ENCODE results near the gene SLC35E2B.
"Not testable (repeated sequence)": the region's sequence is repeated elsewhere in the genome, so short reads cannot be mapped to it uniquely, and the experiment has no call there.

SLC35E2B gene

DNA sequence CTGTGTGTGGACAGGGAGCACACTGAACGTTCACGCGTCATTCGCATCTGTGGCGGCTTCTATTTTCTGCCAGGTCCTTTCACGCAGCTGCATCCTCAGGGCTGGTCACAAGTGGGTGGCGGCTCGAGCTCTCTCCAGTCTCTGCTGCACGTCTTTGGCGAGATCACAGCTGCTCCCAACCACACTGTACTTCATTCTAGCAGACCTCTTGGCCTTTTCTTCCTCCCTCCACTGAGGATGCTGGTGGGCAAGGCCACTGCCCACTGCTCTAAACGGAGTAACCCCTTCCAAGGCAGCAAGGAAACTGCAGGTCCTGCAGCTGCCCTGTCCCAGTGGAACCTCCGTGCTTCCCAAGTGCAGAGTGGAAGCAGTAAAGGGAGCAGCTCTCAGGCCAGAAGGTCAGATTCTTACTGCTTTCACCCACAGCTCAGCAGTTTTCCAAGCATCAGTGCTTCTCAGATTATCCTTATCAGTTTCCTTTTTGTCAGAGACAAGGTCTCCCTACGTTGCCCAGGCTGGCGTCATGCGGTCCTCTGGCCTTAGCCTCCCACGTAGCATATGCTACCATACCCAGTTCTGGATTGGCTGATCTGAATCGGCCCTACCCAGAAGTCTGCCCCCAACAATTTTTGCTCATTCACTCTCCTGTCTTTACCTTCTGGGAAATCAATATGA, 44.9 kb downstream of the SLC35E2B start:
- H4K20me1 ChIP-seq (ENCODE audit: insufficient read depth, low read length) = not testable (repeated sequence)
- peaks cover 44% of the 10 kb centered on the region for H3K36me3 ChIP-seq (ENCODE audit: insufficient read depth, low read length)

DNA sequence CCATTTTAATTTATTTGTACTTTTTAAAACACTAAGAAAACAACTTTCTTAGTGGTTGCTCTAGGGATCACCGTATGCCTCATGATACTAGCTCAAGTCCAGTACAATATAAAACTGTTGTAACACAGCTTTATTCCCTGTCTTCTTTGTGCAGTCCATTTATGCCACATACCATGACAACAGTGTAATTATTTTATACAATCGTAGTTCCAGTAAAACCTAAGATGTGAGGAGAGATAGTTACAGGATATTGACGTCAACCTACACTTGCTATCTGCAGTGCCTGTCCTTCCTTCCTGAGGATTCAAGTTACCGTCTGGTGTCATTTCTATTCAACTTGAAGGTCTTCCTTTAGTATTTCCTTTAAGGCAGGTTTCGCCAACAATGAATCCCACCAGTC, 46.3 kb downstream of the SLC35E2B start:
- not testable (repeated sequence) for H3K9me3 ChIP-seq (ENCODE audit: low read length); H4K20me1 ChIP-seq (ENCODE audit: insufficient read depth, low read length); H3K4me2 ChIP-seq (ENCODE audit: low read length); H3K79me2 ChIP-seq (ENCODE audit: insufficient read depth, low read length); H3K4me3 ChIP-seq (ENCODE audit: low read depth, low read length, poor library complexity, severe bottlenecking); H3F3A ChIP-seq (ENCODE audit: insufficient read depth, low read length); H3K27me3 ChIP-seq (ENCODE audit: insufficient read depth, low read length); H3K9me2 ChIP-seq (ENCODE audit: low read depth, low read length); H3K9ac ChIP-seq (ENCODE audit: low read length); H3K27ac ChIP-seq (ENCODE audit: low read depth, low read length, poor library complexity, severe bottlenecking); H3K4me1 ChIP-seq (ENCODE audit: insufficient read depth, low read length, severe bottlenecking); H2AFZ ChIP-seq (ENCODE audit: low read length)
- H3K36me3 ChIP-seq (ENCODE audit: insufficient read depth, low read length) = peaks cover 31% of the 10 kb centered on the region

More for the DNA sequence above, 44.9 kb downstream of the SLC35E2B start:
- H3K4me2 ChIP-seq (ENCODE audit: low read length); H3K4me3 ChIP-seq (ENCODE audit: low read depth, low read length, poor library complexity, severe bottlenecking); H2AFZ ChIP-seq (ENCODE audit: low read length); H3K9ac ChIP-seq (ENCODE audit: low read length); H3K27ac ChIP-seq (ENCODE audit: low read depth, low read length, poor library complexity, severe bottlenecking); H3K79me2 ChIP-seq (ENCODE audit: insufficient read depth, low read length); H3F3A ChIP-seq (ENCODE audit: insufficient read depth, low read length); H3K27me3 ChIP-seq (ENCODE audit: insufficient read depth, low read length); H3K9me2 ChIP-seq (ENCODE audit: low read depth, low read length); H3K9me3 ChIP-seq (ENCODE audit: low read length); H3K4me1 ChIP-seq (ENCODE audit: insufficient read depth, low read length, severe bottlenecking): not testable (repeated sequence)

DNA sequence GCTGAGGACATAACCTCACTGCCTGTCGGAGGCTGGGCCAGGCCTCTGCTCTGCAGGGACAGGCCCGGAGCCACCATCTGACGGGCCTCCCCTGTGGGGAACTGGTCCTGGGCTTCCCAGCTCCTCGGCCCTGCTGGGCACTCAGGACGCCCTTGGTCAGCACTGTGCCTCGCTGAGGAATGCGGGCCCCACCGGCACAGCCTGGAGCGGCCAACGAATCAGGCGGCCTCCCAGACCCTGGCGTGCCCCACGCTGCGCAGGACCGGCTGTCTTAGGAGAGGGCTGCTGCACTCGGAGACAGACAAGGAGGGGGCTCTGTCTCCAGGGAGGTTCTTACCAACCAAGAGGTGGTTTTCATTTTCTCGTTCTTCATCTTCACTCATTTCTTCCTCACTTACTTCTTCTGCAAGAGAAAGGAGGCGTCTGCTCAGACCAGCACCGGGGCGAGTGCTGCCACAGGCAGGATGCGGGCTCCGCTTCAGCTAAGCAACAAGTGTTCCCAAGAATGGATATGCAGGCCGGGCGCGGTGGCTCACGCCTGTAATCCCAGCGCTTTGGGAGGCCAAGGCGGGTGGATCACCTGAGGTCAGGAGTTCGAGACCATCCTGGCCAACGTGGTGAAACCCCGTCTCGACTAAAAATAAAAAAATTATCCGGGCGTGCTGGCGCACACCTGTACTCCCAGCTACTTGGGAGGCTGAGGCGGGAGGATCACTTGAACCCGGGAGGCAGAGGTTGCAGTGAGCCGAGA, 51.7 kb downstream of the SLC35E2B start:
- not testable (repeated sequence) for H3K27ac ChIP-seq (ENCODE audit: low read depth, low read length, poor library complexity, severe bottlenecking); H3K9me2 ChIP-seq (ENCODE audit: low read depth, low read length); H3K9ac ChIP-seq (ENCODE audit: low read length); H3K27me3 ChIP-seq (ENCODE audit: insufficient read depth, low read length); H3K4me2 ChIP-seq (ENCODE audit: low read length); H2AFZ ChIP-seq (ENCODE audit: low read length); H3K79me2 ChIP-seq (ENCODE audit: insufficient read depth, low read length); H4K20me1 ChIP-seq (ENCODE audit: insufficient read depth, low read length); H3K4me3 ChIP-seq (ENCODE audit: low read depth, low read length, poor library complexity, severe bottlenecking); H3K36me3 ChIP-seq (ENCODE audit: insufficient read depth, low read length); H3K9me3 ChIP-seq (ENCODE audit: low read length); H3F3A ChIP-seq (ENCODE audit: insufficient read depth, low read length); H3K4me1 ChIP-seq (ENCODE audit: insufficient read depth, low read length, severe bottlenecking)

DNA sequence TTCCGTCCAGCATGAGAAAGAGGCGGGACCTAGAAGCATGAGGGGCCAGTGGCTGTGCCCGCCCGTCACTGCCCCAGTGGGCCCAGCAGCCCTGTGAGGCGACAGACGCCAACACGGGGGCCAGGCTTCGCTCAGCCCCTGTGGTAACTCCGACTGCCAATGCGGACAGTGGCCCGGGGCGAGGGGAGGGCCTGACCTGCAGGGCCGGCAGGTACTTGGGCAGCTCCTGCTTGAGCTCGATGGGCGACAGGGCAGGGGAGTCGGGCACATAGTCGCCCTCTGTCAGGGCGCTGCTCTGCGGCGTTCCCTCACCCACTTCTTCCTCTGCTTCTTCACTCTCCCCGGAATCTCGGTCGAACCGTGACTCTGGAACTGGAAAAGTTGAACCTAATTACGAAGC, 52.5 kb downstream of the SLC35E2B start:
- not testable (repeated sequence) for H2AFZ ChIP-seq (ENCODE audit: low read length); H4K20me1 ChIP-seq (ENCODE audit: insufficient read depth, low read length); H3K9me3 ChIP-seq (ENCODE audit: low read length); H3K27ac ChIP-seq (ENCODE audit: low read depth, low read length, poor library complexity, severe bottlenecking); H3K27me3 ChIP-seq (ENCODE audit: insufficient read depth, low read length); H3K4me3 ChIP-seq (ENCODE audit: low read depth, low read length, poor library complexity, severe bottlenecking); H3K4me2 ChIP-seq (ENCODE audit: low read length); H3K36me3 ChIP-seq (ENCODE audit: insufficient read depth, low read length); H3K9me2 ChIP-seq (ENCODE audit: low read depth, low read length); H3F3A ChIP-seq (ENCODE audit: insufficient read depth, low read length); H3K4me1 ChIP-seq (ENCODE audit: insufficient read depth, low read length, severe bottlenecking); H3K9ac ChIP-seq (ENCODE audit: low read length); H3K79me2 ChIP-seq (ENCODE audit: insufficient read depth, low read length)

DNA sequence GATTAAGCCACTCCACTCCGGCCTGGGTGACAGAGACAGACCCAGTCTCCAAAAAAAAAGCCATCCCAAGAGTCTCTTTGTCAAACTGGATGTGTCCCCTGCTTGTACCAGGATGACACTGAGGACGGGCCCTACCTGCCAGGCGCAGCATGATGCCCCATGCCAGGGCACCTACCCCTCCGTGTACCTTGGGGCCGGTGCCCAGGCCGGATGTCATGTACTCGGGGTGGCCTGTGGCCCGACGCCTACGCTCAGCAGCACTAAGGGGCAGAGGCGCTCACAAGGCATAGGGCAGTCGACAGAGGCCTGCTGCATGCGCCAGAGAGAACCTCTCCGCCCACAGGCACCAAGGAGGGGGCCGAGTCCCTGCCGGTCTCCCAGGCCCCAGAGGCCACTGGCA, 53.2 kb downstream of the SLC35E2B start:
- not testable (repeated sequence) for H3K36me3 ChIP-seq (ENCODE audit: insufficient read depth, low read length); H3K27me3 ChIP-seq (ENCODE audit: insufficient read depth, low read length); H3F3A ChIP-seq (ENCODE audit: insufficient read depth, low read length); H3K4me3 ChIP-seq (ENCODE audit: low read depth, low read length, poor library complexity, severe bottlenecking); H3K9me3 ChIP-seq (ENCODE audit: low read length); H3K4me1 ChIP-seq (ENCODE audit: insufficient read depth, low read length, severe bottlenecking); H3K79me2 ChIP-seq (ENCODE audit: insufficient read depth, low read length); H4K20me1 ChIP-seq (ENCODE audit: insufficient read depth, low read length); H3K27ac ChIP-seq (ENCODE audit: low read depth, low read length, poor library complexity, severe bottlenecking); H3K9ac ChIP-seq (ENCODE audit: low read length); H3K9me2 ChIP-seq (ENCODE audit: low read depth, low read length); H3K4me2 ChIP-seq (ENCODE audit: low read length); H2AFZ ChIP-seq (ENCODE audit: low read length)

DNA sequence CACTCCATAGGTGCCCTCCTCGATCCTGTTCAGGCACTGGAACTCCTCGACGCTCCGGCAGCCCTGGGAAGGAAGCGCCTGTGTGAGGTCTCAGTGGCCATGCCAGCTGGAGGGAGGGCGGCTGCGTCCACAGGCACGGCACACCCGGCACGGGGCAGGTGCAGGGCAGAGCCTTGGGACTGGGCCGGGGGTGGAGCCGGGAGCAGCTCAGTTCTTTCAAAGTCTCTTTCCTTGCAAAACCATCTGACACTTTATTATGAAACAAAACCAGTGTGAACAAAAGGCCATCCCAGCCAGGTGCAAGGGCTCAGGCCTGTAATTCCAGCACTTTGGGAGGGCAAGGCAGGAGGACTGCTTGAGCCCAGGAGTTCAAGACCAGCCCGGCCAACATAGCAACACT, 54.1 kb downstream of the SLC35E2B start:
- not testable (repeated sequence) for H3K9me3 ChIP-seq (ENCODE audit: low read length); H3K4me3 ChIP-seq (ENCODE audit: low read depth, low read length, poor library complexity, severe bottlenecking); H3K9me2 ChIP-seq (ENCODE audit: low read depth, low read length); H3K9ac ChIP-seq (ENCODE audit: low read length); H3F3A ChIP-seq (ENCODE audit: insufficient read depth, low read length); H3K27ac ChIP-seq (ENCODE audit: low read depth, low read length, poor library complexity, severe bottlenecking); H3K4me2 ChIP-seq (ENCODE audit: low read length); H3K36me3 ChIP-seq (ENCODE audit: insufficient read depth, low read length); H2AFZ ChIP-seq (ENCODE audit: low read length); H3K4me1 ChIP-seq (ENCODE audit: insufficient read depth, low read length, severe bottlenecking); H4K20me1 ChIP-seq (ENCODE audit: insufficient read depth, low read length); H3K27me3 ChIP-seq (ENCODE audit: insufficient read depth, low read length); H3K79me2 ChIP-seq (ENCODE audit: insufficient read depth, low read length)

DNA sequence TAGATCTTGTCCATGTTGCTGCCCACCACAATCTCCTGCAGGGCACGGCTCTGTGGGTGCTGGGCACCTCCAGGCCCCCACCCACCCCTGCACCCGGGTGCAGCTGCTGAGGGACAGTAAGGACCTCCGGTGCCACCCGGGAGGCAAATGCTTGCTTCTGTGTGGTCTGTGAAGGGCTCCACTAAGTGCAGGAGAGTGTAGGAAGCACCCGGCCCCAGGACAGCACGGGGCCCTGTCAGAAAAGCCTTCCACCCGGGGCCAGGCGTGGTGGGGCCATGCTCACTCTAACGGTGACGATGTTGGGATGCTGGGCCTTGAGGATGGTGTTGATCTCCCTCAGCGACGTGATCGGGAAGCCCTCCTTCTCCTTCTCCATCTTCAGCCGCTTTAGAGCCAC, 55.1 kb downstream of the SLC35E2B start:
- H3K36me3 ChIP-seq (ENCODE audit: insufficient read depth, low read length); H3K27me3 ChIP-seq (ENCODE audit: insufficient read depth, low read length); H3K9me3 ChIP-seq (ENCODE audit: low read length): not testable (repeated sequence)

More for the DNA sequence above, 55.1 kb downstream of the SLC35E2B start:
- not testable (repeated sequence) for H3K4me1 ChIP-seq (ENCODE audit: insufficient read depth, low read length, severe bottlenecking); H3K27ac ChIP-seq (ENCODE audit: low read depth, low read length, poor library complexity, severe bottlenecking); H3K9ac ChIP-seq (ENCODE audit: low read length); H3K79me2 ChIP-seq (ENCODE audit: insufficient read depth, low read length); H3K4me2 ChIP-seq (ENCODE audit: low read length); H3K9me2 ChIP-seq (ENCODE audit: low read depth, low read length); H4K20me1 ChIP-seq (ENCODE audit: insufficient read depth, low read length); H3F3A ChIP-seq (ENCODE audit: insufficient read depth, low read length); H2AFZ ChIP-seq (ENCODE audit: low read length); H3K4me3 ChIP-seq (ENCODE audit: low read depth, low read length, poor library complexity, severe bottlenecking)
